HG03558 (cell line): ENCODE data around the gene ZNF792.
"Not testable (repeated sequence)": the region's sequence is repeated elsewhere in the genome, so short reads cannot be mapped to it uniquely, and the experiment has no call there.

ENCODE experiments used
- ATAC-seq: cut with Tn5 transposase; IDR thresholded peaks from one replicate; pipeline ENCODE4 v1.9.1; 2021; ENCODE audit warnings: moderate number of reproducible peaks; ENCODE audit not compliant: unreplicated experiment; ENCODE audit errors: extremely low read depth

The ZNF792 gene

GRCh38 chr19:34932494-34932893 lies 31.5 kb downstream of the ZNF792 start:
- no peak for ATAC-seq

DNA sequence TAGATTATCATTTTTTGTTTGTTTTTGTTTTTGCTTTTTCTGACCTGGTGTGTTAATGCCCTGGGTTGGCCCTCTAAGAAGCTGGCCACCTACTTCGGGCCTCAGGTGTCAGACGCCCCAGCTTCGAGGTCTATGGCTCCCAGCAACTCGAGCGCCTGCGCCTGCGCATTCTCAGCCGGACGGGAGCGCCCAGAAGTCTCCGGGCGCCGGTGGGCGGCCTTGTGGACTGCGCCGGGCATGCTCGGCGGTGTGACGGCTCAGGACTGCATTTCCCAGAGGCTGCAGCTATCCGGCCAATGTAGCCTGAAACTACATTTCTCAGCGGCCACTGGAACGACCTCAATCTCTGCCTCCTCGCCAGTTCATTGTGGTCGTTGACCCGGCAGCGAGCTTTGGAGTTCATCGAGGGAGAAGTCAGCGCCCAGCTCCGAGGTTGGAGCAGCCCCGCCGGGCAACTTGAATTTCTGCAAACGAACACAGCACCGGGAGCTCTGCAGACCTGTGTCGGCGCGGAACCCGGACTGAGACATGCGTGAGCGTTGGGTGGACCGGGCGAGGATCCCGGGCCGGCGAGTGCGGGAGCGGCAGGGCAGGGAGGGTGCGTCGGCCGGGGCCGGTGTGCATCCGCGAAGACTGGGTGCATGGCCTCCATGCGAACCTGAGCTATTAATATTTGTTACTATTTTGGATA lies 37.2 kb downstream of the ZNF792 start, which contains the start of gene ZNF30:
Gene ZNF30 (plus strand): TSS at position 219 of the 691 bp plus-strand sequence. CDS start 3,045 bp downstream, outside the sequence.
- ATAC-seq: peak; percentile 60

DNA sequence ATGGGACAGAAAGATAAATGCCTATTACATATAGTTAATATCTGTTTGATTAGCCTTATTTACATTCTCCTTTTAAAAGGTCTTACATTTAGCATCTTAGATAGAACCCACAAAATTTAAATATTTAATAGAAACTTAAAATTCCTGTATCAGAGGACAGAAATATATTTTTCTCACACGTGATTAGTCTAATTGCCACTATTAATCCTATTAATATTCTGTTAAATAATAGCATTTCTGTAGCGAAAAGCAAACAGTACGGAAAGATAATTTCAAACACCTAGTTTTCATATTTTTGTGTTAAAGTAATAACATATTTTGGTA lies 37.7 kb downstream of the ZNF792 start:
- ATAC-seq: no peak

GRCh38 chr19:34925278-34925855 lies 38.7 kb downstream of the ZNF792 start:
- ATAC-seq: no peak

DNA sequence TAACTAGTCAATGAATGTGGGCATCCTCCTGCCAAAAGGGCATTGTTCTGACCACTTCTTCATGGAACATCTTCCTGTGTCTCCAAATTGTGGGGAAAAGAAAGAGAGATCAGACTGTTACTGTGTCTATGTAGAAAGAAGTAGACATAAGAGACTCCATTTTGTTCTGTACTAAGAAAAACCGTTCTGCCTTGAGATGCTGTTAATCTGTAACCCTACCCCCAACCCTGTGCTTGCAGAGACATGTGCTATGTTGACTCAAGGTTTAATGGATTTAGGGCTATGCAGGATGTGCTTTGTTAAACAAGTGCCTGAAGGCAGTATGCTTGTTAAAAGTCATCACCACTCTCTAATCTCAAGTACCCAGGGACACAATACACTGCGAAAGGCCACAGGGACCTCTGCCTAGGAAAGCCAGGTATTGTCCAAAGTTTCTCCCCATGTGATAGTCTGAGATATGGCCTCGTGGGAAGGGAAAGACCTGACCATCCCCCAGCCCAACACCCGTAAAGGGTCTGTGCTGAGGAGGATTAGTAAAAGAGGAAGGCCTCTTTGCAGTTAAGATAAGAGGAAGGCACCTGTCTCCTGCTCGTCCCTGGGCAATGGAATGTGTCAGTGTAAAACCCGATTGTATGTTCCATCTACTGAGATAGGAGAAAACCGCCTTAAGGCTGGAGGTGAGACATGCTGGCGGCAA lies 43.8 kb downstream of the ZNF792 start:
- ATAC-seq: not testable (repeated sequence)

DNA sequence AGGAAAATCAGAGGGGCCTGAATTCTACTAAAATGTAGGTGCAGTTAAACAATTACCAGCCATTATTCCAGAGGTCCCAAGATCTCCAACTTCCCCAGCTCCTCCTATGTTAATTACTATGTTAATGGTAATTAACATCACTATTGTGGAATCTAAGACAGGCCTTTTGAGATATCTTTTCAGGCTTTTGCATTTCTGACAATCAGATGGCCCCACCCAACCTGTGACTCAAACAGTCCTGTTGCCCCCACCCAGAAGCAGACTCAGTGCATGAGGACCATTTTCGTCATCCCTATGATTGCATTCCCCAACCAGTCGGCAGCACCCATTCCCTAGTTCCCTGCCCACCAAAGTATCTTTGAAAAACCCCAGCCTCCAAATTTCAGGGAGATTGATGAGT lies 45.8 kb downstream of the ZNF792 start:
- ATAC-seq: no peak

GRCh38 chr19:34917144-34917543 lies 46.9 kb downstream of the ZNF792 start:
- not testable (repeated sequence) for ATAC-seq

- ATAC-seq: no peak
Measured at GRCh38 chr19:34910770-34911169, 53.3 kb downstream of the ZNF792 start.
